MM.1S (cell line): Measurements from ENCODE around the gene SUPT6H.
A peak's percentile ranks its signal among the peaks of the same experiment; 100 is the strongest.

Experiments used
- DNase-seq: peaks from one replicate; pipeline ENCODE4 v3.0.0-alpha.2; 2015
- H2AFZ ChIP-seq: fragments of 300-600 bp; sonication (generic); 2 replicates; pipeline ENCODE4 v1.6.0; 2016; ENCODE audit warnings: antibody characterized with exemption, low read length
- H3F3A ChIP-seq: fragments of 300-600 bp; sonication (generic); 2 replicates; pipeline ENCODE4 v1.6.1; 2016; ENCODE audit warnings: mild to moderate bottlenecking, antibody characterized with exemption, low read length, moderate library complexity, mixed read lengths; ENCODE audit not compliant: insufficient read depth
- H3K27ac ChIP-seq: fragments of 300-600 bp; sonication (generic); 2 replicates; pipeline ENCODE4 v1.5.1; 2016; ENCODE audit warnings: mild to moderate bottlenecking, low read length
- H3K27me3 ChIP-seq: fragments of 300-600 bp; sonication (generic); replicated peaks from 2 replicates; pipeline ENCODE4 v1.6.0; 2016; ENCODE audit warnings: low read length; ENCODE audit not compliant: insufficient read depth
- H3K36me3 ChIP-seq: fragments of 300-600 bp; sonication (generic); replicated peaks from 2 replicates; pipeline ENCODE4 v1.6.1; 2016; ENCODE audit warnings: mild to moderate bottlenecking, low read length, mixed read lengths; ENCODE audit not compliant: insufficient read depth
- H3K4me1 ChIP-seq: fragments of 300-600 bp; sonication (generic); 2 replicates; pipeline ENCODE4 v1.6.1; 2016; ENCODE audit warnings: low read length, mixed read lengths
- H3K4me2 ChIP-seq: fragments of 300-600 bp; sonication (generic); 2 replicates; pipeline ENCODE4 v1.6.0; 2016; ENCODE audit warnings: low read depth, low read length
- H3K4me3 ChIP-seq: fragments of 300-600 bp; sonication (generic); 2 replicates; pipeline ENCODE4 v1.5.1; 2016; ENCODE audit warnings: low read length, mixed read lengths
- H3K79me2 ChIP-seq: fragments of 300-600 bp; sonication (generic); 2 replicates; pipeline ENCODE4 v1.6.1; 2016; ENCODE audit warnings: mixed run types, low read length, mixed read lengths
- H3K9ac ChIP-seq: fragments of 300-600 bp; sonication (generic); 2 replicates; pipeline ENCODE4 v1.6.1; 2016; ENCODE audit warnings: low read length, mixed read lengths
- H3K9me2 ChIP-seq: fragments of 300-600 bp; sonication (generic); replicated peaks from 2 replicates; pipeline ENCODE4 v1.6.1; 2016; ENCODE audit warnings: mild to moderate bottlenecking, low read length, mixed read lengths; ENCODE audit not compliant: insufficient read depth
- H3K9me3 ChIP-seq: fragments of 300-600 bp; sonication (generic); replicated peaks from 2 replicates; pipeline ENCODE4 v1.6.1; 2016; ENCODE audit warnings: mild to moderate bottlenecking, low read length, mixed read lengths; ENCODE audit not compliant: insufficient read depth
- H4K20me1 ChIP-seq: fragments of 300-600 bp; sonication (generic); 2 replicates; pipeline ENCODE4 v1.6.1; 2016; ENCODE audit warnings: mild to moderate bottlenecking, low read length, moderate library complexity, mixed read lengths; ENCODE audit not compliant: insufficient read depth
- CTCF ChIP-seq: fragments of 300-600 bp; sonication (generic); IDR thresholded peaks from 2 replicates; pipeline ENCODE4 v1.5.1; 2016; ENCODE audit warnings: antibody characterized with exemption, low read length, mixed read lengths
- EZH2 ChIP-seq: fragments of 300-600 bp; sonication (generic); optimal IDR thresholded peaks from 2 replicates; pipeline ENCODE3; 2017; ENCODE audit warnings: low read depth, mild to moderate bottlenecking, antibody characterized with exemption, low read length, mixed read lengths
- EZH2phosphoT487 ChIP-seq: fragments of 300-600 bp; sonication (generic); IDR thresholded peaks from 2 replicates; pipeline ENCODE4 v1.6.1; 2018; ENCODE audit warnings: antibody characterized with exemption, low read length

Gene SUPT6H

GRCh38 chr17:28646039-28646754 is 15.8 kb upstream of the SUPT6H start:
- H3K36me3 ChIP-seq = peaks cover 17% of the 10 kb centered on the region
- 0 out of 2 replicates have a peak, but pooled peaks cover 4% of the 10 kb centered on the region for H4K20me1 ChIP-seq
- peak overlapping the region; percentile 37; the same call in 1 of the 2 replicates for H3K27ac ChIP-seq
- no peaks in the 10 kb centered on the region for H3K27me3 ChIP-seq
- peaks cover 20% of the 10 kb centered on the region for H3K4me1 ChIP-seq
- no peak for TF ChIP-seq CTCF
- no peak for TF ChIP-seq EZH2phosphoT487
- TF ChIP-seq EZH2 = no peak
- peak overlapping the region; percentile 71 for H2AFZ ChIP-seq
- H3K4me3 ChIP-seq = peak overlapping the region; percentile 10; the same call in 1 of the 2 replicates
- DNase-seq = no peak
- peak overlapping the region; percentile 27; the same call in 1 of the 2 replicates for H3K9ac ChIP-seq
- H3F3A ChIP-seq = peaks cover 12% of the 10 kb centered on the region
- H3K9me3 ChIP-seq = no peaks in the 10 kb centered on the region
- H3K4me2 ChIP-seq = peak overlapping the region; percentile 87
- peaks cover 38% of the 10 kb centered on the region for H3K79me2 ChIP-seq
- no peaks in the 10 kb centered on the region for H3K9me2 ChIP-seq

GRCh38 chr17:28648698-28649097 is 13.3 kb upstream of the SUPT6H start:
- Histone ChIP-seq H3K79me2 (peaks cover 22% of the 10 kb centered on the region), H3K9ac (no peak overlapping the region), H3F3A (peaks cover 12% of the 10 kb centered on the region), H3K9me2 (no peaks in the 10 kb centered on the region), H3K27ac (no peak overlapping the region), H2AFZ (no peak overlapping the region), H3K27me3 (no peaks in the 10 kb centered on the region), H3K4me1 (peaks cover 14% of the 10 kb centered on the region), H3K4me3 (no peak overlapping the region), H4K20me1 (no peaks in the 10 kb centered on the region), H3K36me3 (no peaks in the 10 kb centered on the region), H3K4me2 (no peak overlapping the region), H3K9me3 (no peaks in the 10 kb centered on the region)
- TF ChIP-seq EZH2phosphoT487 (no peak), CTCF (no peak), EZH2 (no peak)
- DNase-seq = no peak

GRCh38 chr17:28655160-28655559 is 6.8 kb upstream of the SUPT6H start:
- peak; percentile 66 for DNase-seq
- Histone ChIP-seq H2AFZ (no peak overlapping the region), H3K9ac (no peak overlapping the region), H3K79me2 (peaks cover 26% of the 10 kb centered on the region), H3K4me1 (peaks cover 6% of the 10 kb centered on the region; the same call in 1 of the 2 replicates), H3K36me3 (peaks cover 2% of the 10 kb centered on the region; the same call in 1 of the 2 replicates), H3K27ac (peak overlapping the region; percentile 25; the same call in 1 of the 2 replicates), H3K4me2 (no peak overlapping the region), H4K20me1 (no peaks in the 10 kb centered on the region), H3K4me3 (no peak overlapping the region), H3F3A (0 out of 2 replicates have a peak, but pooled peaks cover 7% of the 10 kb centered on the region), H3K27me3 (no peaks in the 10 kb centered on the region), H3K9me3 (no peaks in the 10 kb centered on the region), H3K9me2 (no peaks in the 10 kb centered on the region)
- TF ChIP-seq EZH2 (no peak), EZH2phosphoT487 (no peak), CTCF (no peak)
